ENCODE measurements around the gene EEF2. TPM values are rescaled to one million over a fixed set of nuclear protein-coding genes. Genes with fewer than 3 reads are reported as not detected.
"Not testable (repeated sequence)": the region's sequence is repeated elsewhere in the genome, so short reads cannot be mapped to it uniquely, and the experiment has no call there.

Gene EEF2
- polyA plus RNA-seq, 3 donors: 264 to 836 (median 323) TPM

DNA sequence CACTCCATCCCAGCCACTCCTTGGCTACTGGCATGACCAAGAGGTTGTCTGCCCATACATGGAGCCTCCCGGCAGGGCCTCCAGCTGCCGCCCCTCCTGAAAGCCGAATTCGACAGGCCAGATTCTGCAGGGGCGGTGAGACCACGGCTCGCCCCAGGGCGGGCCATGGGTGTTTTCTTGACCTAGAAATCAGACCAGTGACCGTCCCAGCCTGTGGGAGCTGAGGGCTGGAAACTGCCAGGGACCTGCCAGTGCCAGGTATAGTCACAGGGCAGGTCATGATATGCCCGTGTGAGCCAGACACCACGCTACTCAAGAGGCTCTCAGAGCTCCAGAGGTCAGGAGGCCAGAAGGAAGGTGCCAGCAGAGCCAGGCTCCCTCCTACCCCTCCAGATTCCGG lies 31.2 kb downstream of the EEF2 start:
- no peak for DNase-seq
- H3K27me3 Mint-ChIP-seq (ENCODE audit: low read depth in 3 of 3): peaks cover 4 to 12% (median 10%) of the 10 kb centered on the region in 3 donors
- no peaks in the 10 kb centered on the region for H3K9me3 ChIP-seq (replicated peaks in 1 of 2; ENCODE audit: control insufficient read depth in 1 of 2, insufficient read depth in 1 of 2, low read length in 2 of 2)
- peaks cover 21% of the 10 kb centered on the region for H3K4me1 Mint-ChIP-seq
- peaks cover 15 to 30% of the 10 kb centered on the region in 2 donors for H3K36me3 ChIP-seq (replicated peaks in 1 of 2; ENCODE audit: control insufficient read depth in 1 of 2, insufficient read depth in 2 of 2, low read length in 2 of 2)
- no peaks in the 10 kb centered on the region for H3K79me2 ChIP-seq (ENCODE audit: insufficient read depth, low read length)
- H3K27ac Mint-ChIP-seq: no peak overlapping the region
- H3K4me3 Mint-ChIP-seq: no peak overlapping the region
- peaks cover 5 to 27% of the 10 kb centered on the region in 2 donors for H3K36me3 Mint-ChIP-seq
- intact Hi-C loops (cut with micrococcal nuclease): no loop called here
- H3K9me3 Mint-ChIP-seq: no peaks in the 10 kb centered on the region
- H3K4me2 ChIP-seq (replicated peaks; ENCODE audit: extremely low read depth, low read length, poor library complexity, severe bottlenecking): no peak overlapping the region
- no peak overlapping the region for H2AFZ ChIP-seq (ENCODE audit: insufficient read depth, low read depth, low read length, poor library complexity, severe bottlenecking)
- no peaks in the 10 kb centered on the region for H3K27me3 ChIP-seq (ENCODE audit: control insufficient read depth in 2 of 2, insufficient read depth in 2 of 2, low read length in 2 of 2)
- TF ChIP-seq, protein P1, sequence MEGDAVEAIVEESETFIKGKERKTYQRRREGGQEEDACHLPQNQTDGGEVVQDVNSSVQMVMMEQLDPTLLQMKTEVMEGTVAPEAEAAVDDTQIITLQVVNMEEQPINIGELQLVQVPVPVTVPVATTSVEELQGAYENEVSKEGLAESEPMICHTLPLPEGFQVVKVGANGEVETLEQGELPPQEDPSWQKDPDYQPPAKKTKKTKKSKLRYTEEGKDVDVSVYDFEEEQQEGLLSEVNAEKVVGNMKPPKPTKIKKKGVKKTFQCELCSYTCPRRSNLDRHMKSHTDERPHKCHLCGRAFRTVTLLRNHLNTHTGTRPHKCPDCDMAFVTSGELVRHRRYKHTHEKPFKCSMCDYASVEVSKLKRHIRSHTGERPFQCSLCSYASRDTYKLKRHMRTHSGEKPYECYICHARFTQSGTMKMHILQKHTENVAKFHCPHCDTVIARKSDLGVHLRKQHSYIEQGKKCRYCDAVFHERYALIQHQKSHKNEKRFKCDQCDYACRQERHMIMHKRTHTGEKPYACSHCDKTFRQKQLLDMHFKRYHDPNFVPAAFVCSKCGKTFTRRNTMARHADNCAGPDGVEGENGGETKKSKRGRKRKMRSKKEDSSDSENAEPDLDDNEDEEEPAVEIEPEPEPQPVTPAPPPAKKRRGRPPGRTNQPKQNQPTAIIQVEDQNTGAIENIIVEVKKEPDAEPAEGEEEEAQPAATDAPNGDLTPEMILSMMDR (IDR thresholded peaks at IDR 0.05): no peak
- no peak overlapping the region for H3K27ac ChIP-seq (ENCODE audit: low read depth in 1 of 2, low read length in 2 of 2)
- 96% methylated on average over 11 of the region's 12 CpGs for WGBS (ENCODE audit: insufficient coverage)
- H3K4me3 ChIP-seq (replicated peaks in 1 of 3; ENCODE audit: low read depth in 2 of 3, low read length in 3 of 3): no peak overlapping the region
- no peak overlapping the region for H3K9ac ChIP-seq (ENCODE audit: insufficient read depth, low read length, poor library complexity, severe bottlenecking)
- peaks cover 0 to 16% of the 10 kb centered on the region in 2 donors for H3K4me1 ChIP-seq (ENCODE audit: control insufficient read depth in 1 of 2, insufficient read depth in 2 of 2, low read length in 2 of 2)
- peaks cover 6% of the 10 kb centered on the region for H4K20me1 ChIP-seq (ENCODE audit: insufficient read depth, low read length)

DNA sequence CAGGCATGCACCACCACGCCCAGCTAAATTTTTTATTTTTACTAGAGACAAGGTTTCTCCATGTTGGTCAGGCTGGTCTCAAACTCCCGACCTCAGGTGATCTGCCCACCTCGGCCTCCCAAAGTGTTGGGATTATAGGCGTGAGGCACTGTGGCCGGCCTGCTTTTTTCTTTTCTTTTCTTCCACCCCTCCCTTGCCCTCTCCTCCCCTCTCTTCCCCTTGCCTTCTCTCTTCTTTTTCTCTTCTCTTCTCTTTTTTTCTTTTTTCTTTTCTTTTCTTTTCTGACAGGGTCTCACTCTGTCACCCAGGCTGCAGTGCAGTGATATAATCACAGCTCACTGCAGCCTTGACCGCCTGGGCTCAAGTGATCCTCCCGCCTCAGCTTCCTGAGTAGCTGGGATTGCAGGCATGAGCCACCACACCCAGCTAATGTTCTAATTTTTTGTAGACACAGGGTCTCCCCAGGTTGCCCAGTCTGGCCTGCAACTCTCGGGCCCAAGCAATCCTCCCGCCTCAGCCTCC lies 32.4 kb downstream of the EEF2 start:
- Mint-ChIP-seq H3K4me1 (peaks cover 21% of the 10 kb centered on the region), H3K27ac (peak overlapping the region in 2 of 7 donors; percentile 42 to 52), H3K27me3 (ENCODE audit: low read depth in 3 of 3) (peaks cover 4 to 13% (median 10%) of the 10 kb centered on the region in 3 donors), H3K36me3 (peaks cover 5 to 17% of the 10 kb centered on the region in 2 donors)
- H3K4me3 ChIP-seq (replicated peaks in 1 of 3; ENCODE audit: low read depth in 2 of 3, low read length in 3 of 3); H3K9me3 Mint-ChIP-seq; H3K9me3 ChIP-seq (replicated peaks in 1 of 2; ENCODE audit: control insufficient read depth in 1 of 2, insufficient read depth in 1 of 2, low read length in 2 of 2); H3K9ac ChIP-seq (ENCODE audit: insufficient read depth, low read length, poor library complexity, severe bottlenecking); H3K4me2 ChIP-seq (replicated peaks; ENCODE audit: extremely low read depth, low read length, poor library complexity, severe bottlenecking); H2AFZ ChIP-seq (ENCODE audit: insufficient read depth, low read depth, low read length, poor library complexity, severe bottlenecking); H3K27ac ChIP-seq (ENCODE audit: low read depth in 1 of 2, low read length in 2 of 2); H3K79me2 ChIP-seq (ENCODE audit: insufficient read depth, low read length); H3K4me3 Mint-ChIP-seq; H4K20me1 ChIP-seq (ENCODE audit: insufficient read depth, low read length); DNase-seq; H3K27me3 ChIP-seq (ENCODE audit: control insufficient read depth in 2 of 2, insufficient read depth in 2 of 2, low read length in 2 of 2); intact Hi-C loops (cut with micrococcal nuclease): not testable (repeated sequence)
- Histone ChIP-seq H3K4me1 (ENCODE audit: control insufficient read depth in 1 of 2, insufficient read depth in 2 of 2, low read length in 2 of 2) (peaks cover 0 to 16% of the 10 kb centered on the region in 2 donors), H3K36me3 (replicated peaks in 1 of 2; ENCODE audit: control insufficient read depth in 1 of 2, insufficient read depth in 2 of 2, low read length in 2 of 2) (peaks cover 4 to 17% of the 10 kb centered on the region in 2 donors)
- 70% methylated on average over 6 of the region's 9 CpGs for WGBS (ENCODE audit: insufficient coverage)

All from CD14-positive monocyte (primary cell).